ENCODE data around the gene NCKAP5. TPM values are rescaled to one million over a fixed set of nuclear protein-coding genes. Genes with fewer than 3 reads are reported as not detected.

NCKAP5 gene
- total and polyA plus RNA-seq, 2 of the 13 experiments (the other 11 are each of a cell fraction or from before 2014, with no cell fraction given) = 0.01 TPM; not detected in 1

DNA sequence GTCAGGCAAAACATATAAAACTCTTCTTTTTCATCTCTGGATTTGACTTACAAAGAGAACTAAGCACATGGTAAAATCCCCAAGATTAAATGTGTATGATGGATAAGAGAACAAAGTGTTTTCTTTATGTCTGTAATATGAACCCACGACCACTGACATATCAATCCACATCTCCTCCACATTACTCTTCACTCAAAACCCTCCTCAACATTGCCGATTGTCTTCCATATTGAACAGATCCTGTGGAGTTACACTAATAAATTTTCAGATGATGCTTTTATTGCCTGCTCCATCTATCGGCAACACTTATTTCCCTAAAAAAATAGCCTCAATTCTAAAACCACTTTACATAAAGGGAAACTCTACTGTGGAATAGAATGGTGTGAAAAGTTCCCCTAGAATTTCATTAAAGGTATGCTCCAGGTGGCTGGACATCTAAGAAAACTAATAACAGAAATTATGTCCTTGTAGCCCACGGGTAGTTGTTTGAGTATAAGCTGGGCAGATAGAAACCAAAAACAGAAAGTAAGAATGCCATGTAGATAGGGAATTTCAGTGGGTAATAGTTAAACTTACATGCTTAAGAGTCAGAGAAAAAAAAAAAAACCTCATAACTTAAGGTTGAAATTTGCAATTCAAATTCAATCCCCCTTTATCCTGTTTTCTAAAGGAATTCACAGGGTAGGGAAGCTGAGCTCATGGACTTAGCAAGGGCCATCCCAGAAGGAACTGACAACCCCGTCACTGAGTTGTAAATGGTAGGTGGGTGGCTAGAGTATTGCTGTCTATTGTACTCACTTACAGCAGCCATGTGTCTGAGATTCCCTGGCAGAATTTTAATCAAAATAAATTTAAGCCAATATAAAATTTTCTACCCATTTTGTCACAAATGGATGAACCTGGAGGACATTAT lies 592.8 kb downstream of the NCKAP5 start:
- no peak overlapping the region for H3K27ac ChIP-seq (ENCODE audit: extremely low read length, insufficient read depth, low read length)
- H3K4me3 ChIP-seq (replicated peaks in 1 of 3; ENCODE audit: insufficient read depth in 1 of 3, low read depth in 2 of 3, low read length in 3 of 3) = no peak overlapping the region
- H3K9ac ChIP-seq (ENCODE audit: insufficient read depth, low read depth, low read length) = no peak overlapping the region
- in situ Hi-C loops (cut with HindIII; ENCODE audit: extremely low pct_ligation_motif_present, low pct_unique_long_range_greater_than_20kb) (no loop called here), intact Hi-C loops (cut with micrococcal nuclease; ENCODE audit: unreplicated experiment) (no loop called here)
- no TSS peak for BruUV-seq (replicated peaks)
- no peaks in the 10 kb centered on the region for H3K4me1 ChIP-seq (ENCODE audit: insufficient read depth, low read length)
- H2AFZ ChIP-seq (ENCODE audit: low read length) = no peak overlapping the region
- ChIA-PET CTCF (ENCODE audit: low intra/inter-chr PET ratio, low total read pairs) (no interaction called here), POLR2A (no interaction called here)
- no peak for FAIRE-seq
- no peak for DNase-seq (ENCODE audit: low spot score)
- H3K9me3 ChIP-seq (ENCODE audit: low read length) = 0 out of 2 replicates have a peak, but pooled peaks cover 4% of the 10 kb centered on the region
- H3K79me2 ChIP-seq (ENCODE audit: insufficient read depth, low read length) = no peaks in the 10 kb centered on the region
- no peak for ATAC-seq
- no peaks in the 10 kb centered on the region for H3K27me3 ChIP-seq (ENCODE audit: control insufficient read depth in 1 of 2, insufficient read depth in 2 of 2, low read length in 2 of 2)
- no peak for TF ChIP-seq ZSCAN29 (CRISPR knock-in tag; conservative IDR thresholded peaks at IDR 0.05)
- TF ChIP-seq ZNF549 (CRISPR knock-in tag; IDR thresholded peaks at IDR 0.05) = no peak
- TF ChIP-seq, protein P1, sequence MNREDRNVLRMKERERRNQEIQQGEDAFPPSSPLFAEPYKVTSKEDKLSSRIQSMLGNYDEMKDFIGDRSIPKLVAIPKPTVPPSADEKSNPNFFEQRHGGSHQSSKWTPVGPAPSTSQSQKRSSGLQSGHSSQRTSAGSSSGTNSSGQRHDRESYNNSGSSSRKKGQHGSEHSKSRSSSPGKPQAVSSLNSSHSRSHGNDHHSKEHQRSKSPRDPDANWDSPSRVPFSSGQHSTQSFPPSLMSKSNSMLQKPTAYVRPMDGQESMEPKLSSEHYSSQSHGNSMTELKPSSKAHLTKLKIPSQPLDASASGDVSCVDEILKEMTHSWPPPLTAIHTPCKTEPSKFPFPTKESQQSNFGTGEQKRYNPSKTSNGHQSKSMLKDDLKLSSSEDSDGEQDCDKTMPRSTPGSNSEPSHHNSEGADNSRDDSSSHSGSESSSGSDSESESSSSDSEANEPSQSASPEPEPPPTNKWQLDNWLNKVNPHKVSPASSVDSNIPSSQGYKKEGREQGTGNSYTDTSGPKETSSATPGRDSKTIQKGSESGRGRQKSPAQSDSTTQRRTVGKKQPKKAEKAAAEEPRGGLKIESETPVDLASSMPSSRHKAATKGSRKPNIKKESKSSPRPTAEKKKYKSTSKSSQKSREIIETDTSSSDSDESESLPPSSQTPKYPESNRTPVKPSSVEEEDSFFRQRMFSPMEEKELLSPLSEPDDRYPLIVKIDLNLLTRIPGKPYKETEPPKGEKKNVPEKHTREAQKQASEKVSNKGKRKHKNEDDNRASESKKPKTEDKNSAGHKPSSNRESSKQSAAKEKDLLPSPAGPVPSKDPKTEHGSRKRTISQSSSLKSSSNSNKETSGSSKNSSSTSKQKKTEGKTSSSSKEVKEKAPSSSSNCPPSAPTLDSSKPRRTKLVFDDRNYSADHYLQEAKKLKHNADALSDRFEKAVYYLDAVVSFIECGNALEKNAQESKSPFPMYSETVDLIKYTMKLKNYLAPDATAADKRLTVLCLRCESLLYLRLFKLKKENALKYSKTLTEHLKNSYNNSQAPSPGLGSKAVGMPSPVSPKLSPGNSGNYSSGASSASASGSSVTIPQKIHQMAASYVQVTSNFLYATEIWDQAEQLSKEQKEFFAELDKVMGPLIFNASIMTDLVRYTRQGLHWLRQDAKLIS (CRISPR knock-in tag; IDR thresholded peaks at IDR 0.05) = no peak
- no peak overlapping the region for H3K4me2 ChIP-seq (ENCODE audit: low read depth, low read length)
- no peaks in the 10 kb centered on the region for H4K20me1 ChIP-seq (ENCODE audit: insufficient read depth, low read length)
- 20% methylated on average over 5 of the region's 5 CpGs for WGBS (ENCODE audit: low lambda C conversion rate)
- H3K36me3 ChIP-seq (replicated peaks in 1 of 2; ENCODE audit: control insufficient read depth in 1 of 2, insufficient read depth in 2 of 2, low read length in 2 of 2) = no peaks in the 10 kb centered on the region

Measured in HepG2 (cell line).